Muscle layer of duodenum (tissue), 2 donors: ENCODE data around the gene MRLN.
"Not testable (repeated sequence)": the region's sequence is repeated elsewhere in the genome, so short reads cannot be mapped to it uniquely, and the experiment has no call there.

Experiments used
- H3K27ac ChIP-seq: one replicate; pipeline ENCODE4 v1.7.0; 2013; ENCODE audit warnings: mild to moderate bottlenecking, low read length
- H3K27me3 ChIP-seq: one replicate; pipeline ENCODE4 v1.7.0; 2013; ENCODE audit warnings: low read depth, mild to moderate bottlenecking, control low read depth, low read length
- H3K36me3 ChIP-seq, 2 donors: one replicate each; pipeline ENCODE4 v1.7.0; 2013; ENCODE audit warnings: low read length in 2 of 2, control low read depth in 1 of 2, mild to moderate bottlenecking in 1 of 2; ENCODE audit not compliant: insufficient read depth in 2 of 2, control insufficient read depth in 1 of 2
- H3K4me1 ChIP-seq, 2 donors: one replicate each; pipeline ENCODE4 v1.7.0; 2013; ENCODE audit warnings: low read length in 2 of 2, mild to moderate bottlenecking in 2 of 2, control low read depth in 1 of 2, moderate library complexity in 1 of 2; ENCODE audit not compliant: insufficient read depth in 2 of 2, control insufficient read depth in 1 of 2
- H3K4me3 ChIP-seq, 2 donors: one replicate each; pipeline ENCODE4 v1.7.0; 2013; ENCODE audit warnings: low read length in 2 of 2, low read depth in 1 of 2, mild to moderate bottlenecking in 1 of 2
- H3K9me3 ChIP-seq, 2 donors: one replicate each; pipeline ENCODE4 v1.7.0; 2013; ENCODE audit warnings: low read length in 2 of 2, control low read depth in 1 of 2, mild to moderate bottlenecking in 1 of 2; ENCODE audit not compliant: control insufficient read depth in 1 of 2
- donor health status: healthy.

The MRLN gene

DNA sequence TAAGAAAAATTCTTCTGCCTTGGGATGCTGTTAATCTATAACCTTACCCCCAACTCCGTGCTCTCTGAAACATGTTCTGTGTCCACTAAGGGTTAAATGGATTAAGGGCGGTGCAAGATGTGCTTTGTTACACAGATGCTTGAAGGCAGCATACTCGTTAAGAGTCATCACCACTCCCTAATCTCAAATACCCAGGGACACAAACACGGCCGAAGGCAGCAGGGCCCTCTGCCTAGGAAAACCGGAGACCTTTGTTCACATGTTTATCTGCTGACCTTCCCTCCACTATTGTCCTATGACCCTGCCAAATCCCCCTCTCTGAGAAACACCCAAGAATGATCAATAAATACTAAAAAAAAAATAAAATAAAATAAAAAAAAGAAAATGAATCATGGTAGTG is 8.5 kb downstream of the MRLN start:
- not testable (repeated sequence) for H3K27ac ChIP-seq, H3K4me1 ChIP-seq, H3K4me3 ChIP-seq

DNA sequence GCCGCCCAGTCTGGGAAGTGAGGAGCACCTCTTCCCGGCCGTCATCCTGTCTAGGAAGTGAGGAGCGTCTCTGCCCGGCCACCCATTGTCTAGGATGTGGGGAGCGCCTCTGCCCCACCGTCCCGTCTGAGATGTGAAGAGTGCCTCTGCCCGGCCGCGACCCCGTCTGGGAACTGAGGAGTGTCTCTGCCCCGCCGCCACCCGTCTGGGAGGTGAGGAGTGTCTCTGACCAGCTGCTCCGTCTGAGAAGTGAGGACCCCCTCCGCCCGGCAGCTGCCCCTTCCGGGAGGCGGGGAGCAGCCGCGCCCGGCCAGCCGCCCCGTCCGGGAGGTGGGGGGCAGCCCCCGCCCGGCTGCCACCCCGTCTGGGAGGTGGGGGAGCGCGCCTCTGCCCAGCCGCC is 9.1 kb downstream of the MRLN start:
- not testable (repeated sequence) for H3K27ac ChIP-seq, H3K4me3 ChIP-seq, H3K36me3 ChIP-seq, H3K9me3 ChIP-seq, H3K4me1 ChIP-seq, H3K27me3 ChIP-seq

More for the DNA sequence above, 8.5 kb downstream of the MRLN start:
- H3K9me3 ChIP-seq, H3K36me3 ChIP-seq, H3K27me3 ChIP-seq: not testable (repeated sequence)

- Histone ChIP-seq H3K4me3 (no peak overlapping the region), H3K4me1 (no peaks in the 10 kb centered on the region), H3K27ac (no peak overlapping the region), H3K36me3 (no peaks in the 10 kb centered on the region), H3K9me3 (no peaks in the 10 kb centered on the region), H3K27me3 (no peaks in the 10 kb centered on the region)
Measured at GRCh38 chr10:59741583-59741982, 11.7 kb downstream of the MRLN start.

DNA sequence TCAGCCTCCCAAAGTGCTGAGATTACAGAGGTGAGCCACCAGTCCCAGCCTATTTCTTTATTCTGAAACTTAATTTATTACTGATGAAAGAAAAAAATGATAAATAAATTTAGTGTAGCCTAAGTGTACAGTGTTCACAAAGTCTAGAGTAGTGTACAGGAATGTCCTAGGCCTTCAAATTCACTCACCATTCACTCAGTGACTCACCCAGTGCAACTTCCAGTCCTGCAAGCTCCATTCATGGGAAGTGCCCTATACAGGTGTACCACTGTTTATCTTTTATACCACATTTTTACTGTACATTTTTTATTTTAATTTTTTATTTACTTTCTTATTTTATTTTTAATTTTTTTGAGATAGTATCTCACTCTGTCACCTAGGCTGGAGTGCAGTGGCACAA is 12.2 kb downstream of the MRLN start:
- Histone ChIP-seq H3K27me3 (no peaks in the 10 kb centered on the region), H3K4me1 (no peaks in the 10 kb centered on the region), H3K36me3 (no peaks in the 10 kb centered on the region), H3K9me3 (no peaks in the 10 kb centered on the region), H3K4me3 (no peak overlapping the region), H3K27ac (no peak overlapping the region)

GRCh38 chr10:59736749-59737148 is 16.5 kb downstream of the MRLN start:
- H3K36me3 ChIP-seq = no peaks in the 10 kb centered on the region
- no peaks in the 10 kb centered on the region for H3K4me1 ChIP-seq
- no peak overlapping the region for H3K27ac ChIP-seq
- no peaks in the 10 kb centered on the region for H3K9me3 ChIP-seq
- H3K4me3 ChIP-seq = no peak overlapping the region
- H3K27me3 ChIP-seq = no peaks in the 10 kb centered on the region

DNA sequence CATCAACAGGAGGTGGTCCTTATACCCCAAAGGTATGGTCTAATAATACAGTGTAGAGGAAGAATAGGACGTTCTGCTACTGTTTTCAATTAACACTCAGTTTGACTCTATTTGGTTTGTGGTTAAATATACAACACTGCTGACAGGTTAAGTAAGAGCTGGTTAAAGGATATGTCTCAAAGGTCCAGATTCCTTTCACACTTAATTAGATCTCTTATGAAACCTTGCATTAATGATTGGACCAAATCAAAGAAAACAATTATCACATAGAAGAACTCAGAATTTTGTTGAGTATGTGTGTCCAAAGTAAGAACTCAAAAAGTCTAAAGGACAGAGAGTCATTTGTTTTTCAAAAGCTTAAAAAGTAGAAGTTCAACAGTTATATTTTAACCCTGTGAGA is 18.0 kb downstream of the MRLN start:
- Histone ChIP-seq H3K4me1 (no peaks in the 10 kb centered on the region), H3K27ac (no peak overlapping the region)

GRCh38 chr10:59734014-59734462 is 19.2 kb downstream of the MRLN start:
- H3K4me3 ChIP-seq = no peak overlapping the region
- H3K4me1 ChIP-seq = no peaks in the 10 kb centered on the region
- no peaks in the 10 kb centered on the region for H3K9me3 ChIP-seq
- no peaks in the 10 kb centered on the region for H3K36me3 ChIP-seq
- no peaks in the 10 kb centered on the region for H3K27me3 ChIP-seq
- H3K27ac ChIP-seq = no peak overlapping the region

More for the DNA sequence above, 18.0 kb downstream of the MRLN start:
- H3K4me3 ChIP-seq = no peak overlapping the region
- no peaks in the 10 kb centered on the region for H3K36me3 ChIP-seq
- H3K9me3 ChIP-seq = no peaks in the 10 kb centered on the region
- H3K27me3 ChIP-seq = no peaks in the 10 kb centered on the region

GRCh38 chr10:59733321-59734013 is 19.8 kb downstream of the MRLN start:
- H3K27me3 ChIP-seq, H3K4me1 ChIP-seq, H3K9me3 ChIP-seq, H3K4me3 ChIP-seq, H3K27ac ChIP-seq, H3K36me3 ChIP-seq: not testable (repeated sequence)

DNA sequence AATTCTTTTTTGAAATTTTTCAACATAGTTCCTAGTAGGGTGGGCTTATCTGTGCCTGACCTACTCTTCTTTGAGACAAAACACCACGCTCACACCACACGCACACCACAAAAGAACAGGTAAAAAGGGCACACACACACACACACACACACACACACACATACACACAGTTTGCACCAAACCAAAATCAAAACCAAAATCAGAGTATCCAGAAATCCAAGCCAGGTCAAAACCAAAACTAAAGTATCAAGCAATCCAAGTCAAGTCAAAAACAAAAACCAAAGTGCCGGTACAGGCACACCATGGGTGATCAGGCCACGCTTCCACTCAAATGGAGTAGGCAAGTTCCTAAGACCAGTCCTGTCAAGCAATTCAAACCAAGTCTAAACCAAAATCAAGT is 20.4 kb downstream of the MRLN start:
- not testable (repeated sequence) for H3K36me3 ChIP-seq, H3K27me3 ChIP-seq, H3K4me3 ChIP-seq, H3K9me3 ChIP-seq, H3K27ac ChIP-seq, H3K4me1 ChIP-seq

DNA sequence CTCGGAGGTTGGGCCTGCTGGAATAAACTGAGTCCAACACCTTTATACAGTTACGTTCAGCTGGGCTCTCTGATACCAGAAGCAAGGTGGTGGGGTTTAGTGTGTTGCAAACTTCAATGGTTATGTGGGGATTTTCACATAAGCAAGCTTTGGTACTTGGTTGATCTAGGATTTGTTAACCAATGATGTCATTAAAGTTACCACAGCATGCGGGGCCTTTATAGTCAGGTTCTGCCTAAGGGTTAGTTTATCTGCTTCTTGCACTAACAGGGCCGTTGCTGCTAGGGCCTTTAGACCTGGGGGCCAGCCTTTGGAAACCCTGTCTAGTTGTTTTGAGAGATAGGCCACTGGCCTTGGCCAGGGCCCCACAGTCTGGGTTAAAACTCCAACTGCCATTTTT is 24.1 kb downstream of the MRLN start:
- H3K27ac ChIP-seq, H3K4me3 ChIP-seq, H3K4me1 ChIP-seq, H3K9me3 ChIP-seq, H3K36me3 ChIP-seq, H3K27me3 ChIP-seq: not testable (repeated sequence)

- no peaks in the 10 kb centered on the region for H3K4me1 ChIP-seq
- H3K9me3 ChIP-seq = peaks cover 0 to 5% of the 10 kb centered on the region in 2 donors
- H3K27me3 ChIP-seq = no peaks in the 10 kb centered on the region
- H3K36me3 ChIP-seq = no peaks in the 10 kb centered on the region
- peak overlapping the region; percentile 19 for H3K27ac ChIP-seq
- no peak overlapping the region for H3K4me3 ChIP-seq
Measured at GRCh38 chr10:59724098-59724938, 28.9 kb downstream of the MRLN start.
